Activated CD8-positive, alpha-beta memory T cell treated with anti-CD3 and anti-CD28 coated beads, Interleukin-2, amount 50 U/mL, for 4 hours (primary cell): Measurements from ENCODE around the gene RDX.

Source experiments
- DNase-seq: peaks from one replicate; pipeline ENCODE4 v3.0.0-alpha.2; 2020

Gene RDX

DNA sequence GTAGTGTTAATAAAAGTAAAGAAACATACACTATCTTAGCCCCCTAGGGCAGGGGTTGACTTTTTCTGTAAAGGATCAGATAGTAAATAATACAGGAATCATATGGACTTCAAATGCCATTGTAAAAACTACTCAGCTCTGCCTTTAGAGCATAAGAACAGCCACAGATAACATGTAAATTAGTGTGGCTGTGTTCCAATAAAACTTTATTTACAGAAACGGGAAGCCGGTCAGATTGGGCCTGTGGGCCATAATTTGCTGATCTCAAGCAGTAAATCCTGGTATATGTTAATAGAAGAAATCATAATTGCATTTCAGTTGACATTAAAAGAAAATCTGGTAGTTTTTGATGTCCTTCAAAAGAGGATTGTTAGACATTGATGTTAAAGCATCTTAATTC is 126.7 kb downstream of the RDX start:
- no peak for DNase-seq

DNA sequence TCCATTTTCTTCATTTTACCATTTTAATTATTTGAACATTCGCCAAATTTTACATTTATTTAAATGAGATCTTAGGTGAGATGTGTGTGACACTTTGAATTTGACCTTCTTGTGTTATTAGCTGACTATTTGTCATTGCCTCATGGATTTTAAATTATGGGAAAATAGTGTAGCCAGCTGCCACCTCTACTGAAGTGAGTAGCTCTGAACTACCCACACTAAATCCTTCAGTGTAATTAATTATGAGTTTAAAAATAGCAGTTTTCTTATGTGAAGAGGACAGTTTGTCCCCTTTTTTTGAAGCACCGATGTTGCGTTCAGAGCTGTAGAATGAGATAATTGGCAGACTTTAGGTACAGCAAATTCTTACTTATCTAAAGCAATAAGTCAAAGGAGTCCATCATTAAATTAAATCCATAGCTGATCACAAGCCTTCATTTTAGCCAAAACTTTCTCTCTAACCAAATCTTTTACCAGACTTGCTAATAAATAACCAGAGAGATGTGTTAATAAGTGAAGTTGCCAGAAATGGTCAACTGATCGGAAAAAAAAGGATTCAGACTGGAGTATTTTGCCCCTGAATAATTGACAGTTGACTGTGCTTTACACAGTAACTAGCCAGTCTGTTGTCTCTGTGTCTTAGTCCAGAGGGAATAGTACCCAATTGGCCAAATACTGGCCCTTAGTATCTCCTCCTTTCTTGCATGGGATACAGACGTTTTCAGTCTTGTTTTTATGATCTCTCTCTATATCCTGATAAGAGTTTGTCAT is 128.2 kb downstream of the RDX start:
- DNase-seq, result no peak

DNA sequence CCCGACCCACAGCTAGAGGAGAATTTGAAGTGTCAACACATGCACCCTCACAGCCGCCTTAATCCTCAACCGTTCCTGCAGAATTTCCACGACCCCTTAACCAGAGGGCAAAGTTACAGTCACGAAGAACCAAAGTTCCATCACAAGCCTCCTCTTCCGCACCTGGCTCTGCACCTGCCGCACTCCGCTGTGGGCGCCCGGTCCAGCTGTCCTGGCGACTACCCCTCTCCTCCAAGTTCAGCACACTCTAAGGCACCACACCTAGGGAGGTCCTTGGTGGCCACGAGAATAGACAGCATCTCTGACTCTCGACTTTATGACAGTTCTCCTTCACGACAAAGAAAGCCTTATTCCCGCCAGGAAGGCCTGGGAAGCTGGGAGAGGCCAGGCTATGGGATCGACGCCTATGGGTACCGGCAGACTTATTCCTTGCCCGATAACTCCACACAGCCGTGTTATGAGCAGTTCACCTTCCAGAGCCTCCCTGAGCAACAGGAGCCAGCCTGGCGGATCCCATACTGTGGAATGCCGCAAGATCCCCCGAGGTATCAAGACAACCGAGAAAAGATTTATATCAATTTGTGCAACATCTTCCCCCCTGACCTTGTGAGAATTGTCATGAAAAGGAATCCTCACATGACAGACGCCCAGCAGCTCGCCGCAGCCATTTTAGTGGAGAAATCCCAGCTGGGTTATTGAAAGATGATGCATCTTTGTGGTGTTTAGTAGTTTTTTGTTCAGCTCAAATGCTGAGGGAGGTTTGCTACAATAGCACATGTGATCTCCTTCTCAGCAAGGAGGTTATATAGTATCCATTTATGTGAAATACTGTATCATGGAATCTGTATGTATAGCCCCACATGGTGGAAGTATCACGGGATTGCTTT is 131.1 kb downstream of the RDX start:
- no peak for DNase-seq

DNA sequence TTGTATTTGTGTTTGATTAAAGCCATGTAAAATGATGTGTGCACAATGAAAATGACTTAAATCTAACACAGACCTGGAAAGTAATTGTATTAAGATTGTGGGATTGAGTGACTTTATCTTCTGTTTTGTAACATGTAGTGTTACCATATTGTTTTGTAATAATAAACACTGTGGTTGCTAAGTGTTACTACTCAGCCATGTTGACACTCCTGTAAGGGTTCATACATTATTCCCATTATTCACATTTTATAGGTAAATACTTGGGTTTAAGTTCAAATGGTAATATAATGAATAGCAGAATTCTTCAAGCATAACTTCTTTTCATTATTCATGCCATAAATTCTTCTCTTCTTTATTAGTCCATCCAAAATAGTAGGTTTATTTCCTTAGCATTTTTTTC is 134.2 kb downstream of the RDX start:
- no peak for DNase-seq

DNA sequence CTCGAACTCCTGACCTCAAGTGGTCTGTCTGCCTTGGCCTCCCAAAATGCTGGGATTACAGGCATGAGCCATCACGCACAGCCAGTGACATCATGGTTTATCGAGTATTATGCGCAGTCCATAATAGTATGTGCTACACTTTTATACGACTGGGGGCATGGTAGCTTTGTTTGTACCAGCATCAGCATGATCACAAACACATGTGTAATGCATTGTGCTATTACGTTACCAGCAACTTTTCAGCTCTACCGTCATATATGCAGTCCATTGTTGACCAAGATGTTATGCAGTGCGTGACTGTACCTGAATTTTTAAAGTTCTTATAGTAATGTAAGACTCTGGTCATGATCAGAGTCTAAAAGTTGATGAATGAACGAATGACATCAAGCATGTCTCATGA is 135.4 kb downstream of the RDX start:
- no peak for DNase-seq

- no peak for DNase-seq
Measured at GRCh38 chr11:110160437-110160836, 136.0 kb downstream of the RDX start.

DNA sequence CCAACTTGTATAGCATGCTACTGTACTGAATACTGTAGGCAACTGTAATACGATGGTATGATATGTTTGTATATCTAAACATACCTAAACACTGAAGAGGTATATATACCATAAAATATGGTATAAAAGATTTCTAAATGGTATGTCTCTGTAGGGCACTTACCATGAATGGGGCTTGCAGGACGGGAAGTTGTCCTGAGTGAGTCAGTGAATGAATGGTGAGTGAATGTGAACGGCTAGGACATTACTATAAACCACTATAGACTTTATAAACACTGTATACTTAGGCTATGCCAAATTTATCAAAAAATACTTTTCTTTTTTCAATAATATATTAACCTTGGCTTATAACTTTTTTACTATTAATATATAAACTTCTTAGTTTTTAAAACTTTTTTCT is 136.4 kb downstream of the RDX start:
- DNase-seq, result no peak

DNA sequence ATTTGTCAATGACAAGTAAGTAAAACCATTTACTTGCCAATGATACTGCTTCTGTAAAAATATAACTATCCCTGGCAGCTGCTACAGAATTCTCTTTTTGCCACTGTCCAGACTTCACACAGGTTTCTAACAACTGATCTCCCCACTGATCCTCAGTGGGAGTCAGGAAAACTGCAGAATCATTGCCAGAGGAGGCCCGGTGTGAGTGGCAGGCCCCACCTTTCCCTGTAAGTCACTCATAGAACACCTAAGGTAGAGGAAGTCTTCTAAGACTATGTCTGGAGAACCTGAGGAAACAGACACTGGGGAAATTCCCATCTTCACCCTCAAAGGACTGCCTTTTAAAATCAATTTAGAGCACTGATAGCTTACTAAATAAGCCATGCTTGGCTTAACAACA is 136.9 kb downstream of the RDX start:
- DNase-seq, result no peak

DNA sequence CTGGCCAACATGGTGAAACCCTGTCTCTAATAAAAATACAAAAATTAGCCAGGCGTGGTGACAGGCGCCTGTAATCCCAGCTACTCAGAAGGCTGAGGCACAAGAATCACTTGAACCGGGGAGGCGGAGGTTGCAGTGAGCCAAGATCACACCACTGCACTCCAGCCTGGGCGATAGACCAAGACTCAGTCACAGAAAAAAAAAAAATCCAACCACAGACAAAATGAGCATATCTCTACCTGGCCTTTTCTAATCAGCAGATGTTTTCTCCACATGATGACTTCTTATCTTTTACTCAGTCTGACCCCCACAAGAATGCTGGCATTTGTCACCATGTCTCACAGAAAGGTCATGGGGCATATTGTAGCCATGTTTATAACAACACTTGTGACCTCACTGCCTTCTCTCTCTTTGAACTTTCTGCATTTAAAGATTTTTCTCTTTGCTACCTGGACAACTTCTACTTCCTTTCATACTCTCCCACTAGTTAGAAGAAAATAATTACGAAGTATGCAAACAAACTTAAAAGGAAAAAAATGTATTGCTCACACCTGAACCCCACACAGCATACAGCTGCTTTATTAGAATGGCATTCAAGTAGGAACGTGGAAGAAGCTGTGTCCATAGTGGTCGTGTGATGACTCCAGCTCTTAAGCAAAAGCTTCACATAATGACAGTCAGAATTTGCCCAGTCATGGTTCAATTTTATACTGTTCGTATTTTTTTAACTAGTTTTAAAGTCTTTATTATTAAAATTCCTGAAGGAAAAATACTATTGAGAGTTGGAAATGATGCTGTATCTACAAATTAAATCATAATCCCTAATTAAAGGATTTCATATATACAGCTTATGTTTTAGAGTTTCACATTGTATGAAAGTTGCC is 137.9 kb downstream of the RDX start:
- no peak for DNase-seq

- DNase-seq, result no peak
Measured at GRCh38 chr11:110156503-110156902, 139.9 kb downstream of the RDX start.

GRCh38 chr11:110153474-110153873 is 142.9 kb downstream of the RDX start:
- DNase-seq, result no peak

- no peak for DNase-seq
Measured at GRCh38 chr11:110152199-110152598, 144.2 kb downstream of the RDX start.

DNA sequence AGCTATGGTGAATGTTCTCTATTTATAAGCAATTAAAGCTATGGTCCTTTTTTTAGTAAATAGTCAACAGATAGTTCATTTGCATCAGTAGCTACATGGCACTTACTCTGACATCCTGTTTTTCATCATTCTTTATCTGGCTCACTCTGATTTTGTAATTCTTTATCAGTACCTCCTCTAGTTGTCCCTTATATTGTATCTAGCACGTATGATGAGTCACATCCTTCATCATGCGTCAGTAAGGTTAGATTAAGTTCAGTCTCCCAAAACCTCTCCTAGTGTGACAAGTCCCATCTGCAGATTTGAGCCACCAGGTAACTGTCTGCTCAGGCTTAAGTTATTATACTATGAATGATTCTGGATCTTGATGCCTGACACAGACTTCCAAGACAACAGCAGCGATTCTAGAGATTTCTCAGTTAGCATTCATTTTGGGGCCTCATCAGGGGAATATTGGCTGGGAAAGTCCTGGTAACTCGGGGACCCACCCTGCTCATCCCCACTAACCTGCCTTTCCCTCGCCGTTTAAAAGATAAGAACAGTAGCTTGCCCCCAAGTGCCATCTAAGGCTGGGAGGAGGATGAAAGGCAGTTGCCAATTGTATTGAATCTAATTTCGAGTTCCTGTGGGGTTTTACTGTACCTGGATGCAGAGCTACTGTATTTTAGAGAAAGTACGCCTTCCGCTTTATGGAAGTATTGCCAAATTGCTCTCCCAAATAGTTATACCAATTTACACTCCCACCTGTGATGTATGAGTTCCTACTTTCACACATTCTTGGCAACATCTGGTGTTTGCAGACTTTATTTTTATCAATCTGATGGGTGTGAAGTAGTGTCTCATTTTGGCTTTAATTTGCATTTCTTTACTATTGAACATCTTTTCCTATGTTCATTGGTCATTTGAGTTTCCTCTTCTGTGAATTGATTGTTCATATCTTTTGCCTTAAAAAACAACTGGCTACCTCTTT is 147.4 kb downstream of the RDX start:
- DNase-seq, result no peak

- no peak for DNase-seq
Measured at GRCh38 chr11:110147962-110148709, 148.3 kb downstream of the RDX start.

DNA sequence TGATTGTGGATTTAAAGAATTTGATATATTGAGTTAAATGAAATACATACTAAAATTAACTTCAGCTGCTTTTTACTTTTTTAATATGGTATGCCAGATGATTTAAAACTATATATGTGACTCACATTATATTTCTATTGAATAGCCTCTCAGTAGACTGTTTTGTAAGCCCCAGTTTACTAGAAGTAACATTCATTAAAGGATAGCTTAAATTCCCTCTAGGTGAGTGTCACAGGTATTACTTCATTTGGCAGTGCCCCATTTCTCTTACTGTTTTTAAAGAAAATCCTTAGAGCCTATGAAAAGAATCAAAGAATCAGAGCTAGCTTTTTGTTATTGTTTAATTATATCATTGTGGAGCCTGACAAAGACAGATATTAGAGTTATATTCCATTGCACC is 154.6 kb downstream of the RDX start:
- no peak for DNase-seq

DNA sequence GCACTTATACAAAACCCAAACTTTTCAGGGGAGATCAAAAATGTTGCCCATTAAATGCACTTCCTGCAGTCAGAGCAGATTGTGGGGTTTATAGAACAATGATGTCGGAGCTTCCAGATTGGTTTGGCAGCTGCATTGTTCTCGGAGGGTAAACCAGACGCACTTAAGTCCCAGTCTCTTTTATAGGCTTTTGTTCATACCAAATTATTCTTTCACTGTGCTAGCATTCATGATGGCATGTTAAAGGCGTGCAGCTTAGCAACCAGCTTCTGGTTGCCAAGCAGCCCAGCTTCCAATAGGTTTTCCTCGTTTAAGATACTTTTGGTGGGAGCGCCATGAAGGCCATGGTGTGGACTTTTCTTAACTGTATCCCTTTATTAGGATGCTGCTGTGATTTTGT is 162.3 kb downstream of the RDX start:
- no peak for DNase-seq

DNA sequence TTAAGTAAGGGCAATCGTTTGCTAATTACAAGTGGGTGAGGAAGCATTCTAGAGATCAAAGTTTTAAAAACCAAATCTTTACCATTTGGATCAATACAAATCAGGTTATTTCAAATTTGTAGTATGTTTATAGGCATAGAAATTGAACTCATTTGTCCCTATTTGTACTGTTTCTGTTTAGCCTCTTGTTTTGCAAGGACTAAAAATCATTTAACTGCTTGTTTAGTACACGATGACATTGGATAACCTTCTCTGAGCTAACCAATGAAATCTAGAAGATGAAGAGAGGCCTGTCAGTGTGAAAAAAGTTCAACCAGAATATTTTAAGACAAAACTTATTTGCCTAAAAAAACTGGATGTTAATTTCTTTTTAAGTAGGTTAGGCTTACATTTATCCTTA is 163.3 kb downstream of the RDX start:
- no peak for DNase-seq

DNA sequence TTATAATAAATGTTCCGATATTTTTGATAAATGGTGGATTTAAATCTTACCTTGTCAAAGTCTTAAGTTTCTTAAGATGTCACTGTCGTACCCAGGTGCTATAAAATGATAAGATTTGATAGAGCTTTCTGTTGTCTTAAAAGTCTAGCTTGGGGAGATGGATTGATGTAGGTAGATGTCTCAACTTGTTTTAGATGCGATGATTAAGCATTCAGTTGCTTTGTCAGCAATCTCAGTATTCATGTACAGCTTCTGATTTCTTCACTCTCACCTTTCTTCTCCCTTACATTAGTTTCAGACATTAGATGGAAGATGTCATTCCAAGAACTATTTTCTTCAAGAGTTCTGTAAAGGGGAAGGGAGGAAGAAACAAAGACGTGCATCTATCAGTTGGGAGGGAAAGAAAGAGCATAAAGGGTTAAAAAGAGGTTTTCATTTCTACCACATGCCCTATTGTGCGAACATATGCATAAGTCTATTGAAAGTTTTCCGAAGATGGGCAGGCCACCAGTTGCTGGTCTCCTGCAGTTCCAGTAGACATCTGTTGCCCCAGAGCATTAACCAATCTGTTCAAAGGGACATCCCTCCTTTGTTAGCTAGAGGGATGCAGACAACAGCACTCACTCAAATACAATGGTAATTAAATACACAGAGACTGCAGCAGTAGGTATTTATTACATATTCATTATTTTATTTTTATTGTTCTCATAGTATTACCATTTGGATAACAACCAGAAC is 164.9 kb downstream of the RDX start:
- no peak for DNase-seq

DNA sequence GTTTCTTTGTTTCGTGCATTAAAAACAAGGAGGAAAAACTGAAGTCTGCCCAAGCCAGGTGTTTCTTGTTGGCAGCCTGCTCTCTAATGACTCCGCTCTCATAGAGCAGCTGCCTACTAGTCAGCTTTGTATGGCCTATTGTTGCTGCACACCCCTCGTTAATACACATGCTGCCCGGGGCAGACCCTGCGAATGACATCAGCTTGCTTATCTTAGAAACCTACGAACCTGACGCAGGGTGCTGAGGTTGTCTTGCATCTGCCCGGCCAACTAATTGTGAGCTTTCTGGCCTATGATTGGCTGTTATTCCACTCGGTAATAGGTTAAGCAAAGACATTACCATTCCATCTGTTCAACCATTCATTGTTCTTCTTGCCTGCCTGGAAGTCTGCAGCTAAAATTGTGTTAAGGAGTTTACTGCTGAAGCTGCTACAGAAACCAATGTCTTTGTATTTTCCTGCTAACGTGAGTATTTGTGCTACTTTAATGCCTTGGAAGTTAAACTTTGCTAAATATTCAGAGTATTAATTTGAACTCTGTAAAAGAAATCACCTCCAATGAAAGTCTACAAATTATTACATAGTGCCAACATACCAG is 165.7 kb downstream of the RDX start:
- DNase-seq, result no peak

GRCh38 chr11:110128161-110128560 is 168.3 kb downstream of the RDX start:
- no peak for DNase-seq
